Hematopoietic multipotent progenitor cell treated with erythropoietin and hydrocortisone succinate and interleukin-3 and kit ligand, for 4 days (in vitro differentiated cells): ENCODE measurements around the gene MXRA8.
A peak's percentile ranks its signal among the peaks of the same experiment; 100 is the strongest.
"Not testable (repeated sequence)": the region's sequence is repeated elsewhere in the genome, so short reads cannot be mapped to it uniquely, and the experiment has no call there.

Experiments
- DNase-seq: peaks from one replicate; pipeline ENCODE4 v3.0.0-alpha.2; 2015

Gene MXRA8

GRCh38 chr1:1318777-1319645 is 39.3 kb downstream of the MXRA8 start:
- no peak for DNase-seq

GRCh38 chr1:1318131-1318652 is 40.2 kb downstream of the MXRA8 start:
- DNase-seq, result no peak

GRCh38 chr1:1317420-1317819 is 40.9 kb downstream of the MXRA8 start:
- no peak for DNase-seq

- DNase-seq, result not testable (repeated sequence)
Measured at GRCh38 chr1:1316199-1316598, 42.2 kb downstream of the MXRA8 start.

GRCh38 chr1:1315435-1315954 is 42.9 kb downstream of the MXRA8 start:
- DNase-seq, result no peak

GRCh38 chr1:1314678-1315335 is 43.5 kb downstream of the MXRA8 start:
- no peak for DNase-seq

- no peak for DNase-seq
Measured at GRCh38 chr1:1314237-1314586, 44.1 kb downstream of the MXRA8 start.

- DNase-seq, result no peak
Measured at GRCh38 chr1:1313500-1314236, 44.7 kb downstream of the MXRA8 start.

- no peak for DNase-seq
Measured at GRCh38 chr1:1312450-1313314, 45.7 kb downstream of the MXRA8 start.

GRCh38 chr1:1311107-1312104 is 46.9 kb downstream of the MXRA8 start:
- DNase-seq, result no peak

GRCh38 chr1:1310476-1311053 is 47.8 kb downstream of the MXRA8 start:
- no peak for DNase-seq

GRCh38 chr1:1310109-1310385 is 48.3 kb downstream of the MXRA8 start:
- DNase-seq, result no peak

- peak; percentile 50 for DNase-seq
Measured at GRCh38 chr1:1309251-1310108, 48.9 kb downstream of the MXRA8 start.

- DNase-seq, result no peak
Measured at GRCh38 chr1:1308756-1309250, 49.6 kb downstream of the MXRA8 start.

GRCh38 chr1:1307923-1308755 is 50.2 kb downstream of the MXRA8 start, which contains the start of the genes ACAP3 and PUSL1:
ACAP3 (minus strand) TSS chr1:1307930; CDS start chr1:1307815, 115 bp downstream.
PUSL1 (plus strand) TSS chr1:1308597; CDS start chr1:1308644, 47 bp downstream.
- peak; percentile 96 for DNase-seq

GRCh38 chr1:1307261-1307922 is 51.0 kb downstream of the MXRA8 start:
- DNase-seq, result no peak

- no peak for DNase-seq
Measured at GRCh38 chr1:1306661-1307260, 51.6 kb downstream of the MXRA8 start.
